Psoas muscle (tissue), 8 donors: Measurements from ENCODE around the gene A3GALT2. TPM values are rescaled to one million over a fixed set of nuclear protein-coding genes. Genes with fewer than 3 reads are reported as not detected.

ENCODE experiments used
- ATAC-seq, 4 donors: fragments of 200-7000 bp; cut with Tn5 transposase; one replicate each; pipeline ENCODE4 v1.9.1; 2020; ENCODE audit warnings: moderate library complexity in 3 of 4, mild to moderate bottlenecking in 2 of 4
- DNase-seq, 2 donors: peaks; one replicate each; pipeline ENCODE4 v3.0.0-alpha.2; 2020
- H3K27ac ChIP-seq: fragments of 200-600 bp; one replicate; pipeline ENCODE4 v1.8.0; 2022
- H3K27me3 ChIP-seq, 3 donors: fragments of 200-600 bp in 1 of 3; one replicate each; pipeline versions ENCODE4 v1.6.1 to v1.8.0; 2013 to 2022; ENCODE audit warnings: low read length in 2 of 3, mild to moderate bottlenecking in 2 of 3, moderate library complexity in 1 of 3; ENCODE audit not compliant: insufficient read depth in 3 of 3
- H3K36me3 ChIP-seq, 2 donors: fragments of 200-600 bp in 1 of 2; one replicate each; pipeline versions ENCODE4 v1.6.1 to v1.8.0; 2013 to 2022; ENCODE audit warnings: low read depth in 1 of 2, mild to moderate bottlenecking in 1 of 2, moderate library complexity in 1 of 2; ENCODE audit not compliant: insufficient read depth in 1 of 2
- H3K4me1 ChIP-seq: fragments of 200-600 bp; one replicate; pipeline ENCODE4 v1.8.0; 2022
- H3K4me3 ChIP-seq: fragments of 200-600 bp; one replicate; pipeline ENCODE4 v1.8.0; 2022; ENCODE audit warnings: mild to moderate bottlenecking
- H3K9me3 ChIP-seq: fragments of 200-600 bp; one replicate; pipeline ENCODE4 v1.8.0; 2022
- CTCF ChIP-seq: fragments of 200-600 bp; IDR thresholded peaks from one replicate; pipeline ENCODE4 v1.8.0; 2022; ENCODE audit warnings: antibody characterized with exemption
- WGBS, 3 donors: extraction: QIAGEN DNeasy Blood & Tissue Kit; methylation state at CpG; one replicate each; pipeline versions ENCODE4 v1.1.6 to v1.1.7; 2013; 5-methylcytosine and 5-hydroxymethylcytosine counted together
- intact Hi-C, 2 donors: fragments of 100-400 bp; cut with DNase I; formaldehyde crosslinking; loops; one replicate each; pipeline versions ENCODE4 v1.11.0 to v1.14.2; 2022
- polyA plus RNA-seq, 3 donors: library from polyadenylated mRNA; stranded (reverse); fragments of 200-250 nt; gene quantifications; one replicate each; pipeline ENCODE4 v1.2.3, GENCODE V29; 2013
- total RNA-seq, 4 donors: library from RNA; stranded (reverse); fragmentation: NEBNext Ultra II Directional in 2 of 4; extraction: Animal tissue kit (Norgen Biotek cat#: 25700) in 2 of 4; gene quantifications; one replicate each; pipeline versions ENCODE4 v1.2.1 to v1.2.4, GENCODE V29; 2021 to 2023
- donor health status: healthy with polysubstance abuse.
- donor health status: DM: no; HTN: no; CAD: no; lungs with moderate emphysema.
- donor health status: Bipolar disorder and iron deficiency.
- donor health status: healthy.
- donor health status: DM: yes; HTN: yes; CAD: no.
- donor health status: DM: no; HTN: no; CAD: no.
- donor health status: DM: no; HTN: no; CAD: no.
- donor health status: DM: yes; HTN: yes; CAD: no.

The A3GALT2 gene
- total and polyA plus RNA-seq, 7 donors, result not detected

- Histone ChIP-seq H3K9me3 (no peaks in the 10 kb centered on the region), H3K27ac (peak overlapping the region; percentile 88), H3K36me3 (peaks cover 3 to 26% of the 10 kb centered on the region in 2 donors), H3K4me1 (peaks cover 28% of the 10 kb centered on the region), H3K27me3 (no peaks in the 10 kb centered on the region), H3K4me3 (peak overlapping the region; percentile 73)
- no peak for TF ChIP-seq CTCF
- intact Hi-C loops, result loop anchor here in 1 of 2 donors (1.0 to 5.0 kb wide), 3 partner anchors 15 to 168 kb away; partner anchors contain the start of gene TRIM62
- DNase-seq, result no peak
- 40 to 59% (median 54%) methylated on average over 6 of the region's 6 CpGs for WGBS, 3 donors
- no peak for ATAC-seq
These were observed 29.8 kb upstream of the A3GALT2 start for GRCh38 chr1:33350611-33351280.

- DNase-seq, result peak; percentile 92 to 95
- Histone ChIP-seq H3K36me3 (peaks cover 4 to 24% of the 10 kb centered on the region in 2 donors), H3K4me1 (peaks cover 35% of the 10 kb centered on the region), H3K9me3 (no peaks in the 10 kb centered on the region), H3K27ac (peak overlapping the region; percentile 98), H3K4me3 (peak overlapping the region; percentile 85), H3K27me3 (no peaks in the 10 kb centered on the region)
- intact Hi-C loops, result loop anchor here in 1 of 2 donors (1.0 to 5.0 kb wide), 3 partner anchors 15 to 168 kb away; partner anchors contain the start of gene TRIM62
- ATAC-seq, result peak; percentile 72 to 81 (median 79)
- WGBS, 3 donors, result 1 to 2% (median 1%) methylated on average over 43 to 104 of the region's 104 CpGs
- TF ChIP-seq CTCF, result no peak
These were observed 29.1 kb upstream of the A3GALT2 start for GRCh38 chr1:33349778-33350610.

GRCh38 chr1:33349081-33349759 is 28.3 kb upstream of the A3GALT2 start:
- DNase-seq (peak; percentile 70 to 82), ATAC-seq (peak; percentile 45 to 59 (median 58))
- WGBS, 3 donors, result 0 to 1% (median 0%) methylated on average over 30 to 78 of the region's 78 CpGs
- no peak for TF ChIP-seq CTCF
- H3K36me3 ChIP-seq, result peaks cover 5 to 24% of the 10 kb centered on the region in 2 donors
- H3K27ac ChIP-seq, result peak overlapping the region; percentile 98
- intact Hi-C loops, result no loop called here
- H3K4me1 ChIP-seq, result peaks cover 43% of the 10 kb centered on the region
- H3K9me3 ChIP-seq, result no peaks in the 10 kb centered on the region
- H3K27me3 ChIP-seq, result no peaks in the 10 kb centered on the region
- H3K4me3 ChIP-seq, result peak overlapping the region; percentile 85

- peak; percentile 41 to 58 for DNase-seq
- H3K36me3 ChIP-seq, result peaks cover 7 to 26% of the 10 kb centered on the region in 2 donors
- 3 to 4% (median 3%) methylated on average over 11 of the region's 11 CpGs for WGBS, 3 donors
- no peaks in the 10 kb centered on the region for H3K27me3 ChIP-seq
- peak overlapping the region; percentile 85 for H3K4me3 ChIP-seq
- peak; percentile 26 to 47 (median 30) for ATAC-seq
- H3K27ac ChIP-seq, result peak overlapping the region; percentile 98
- no peaks in the 10 kb centered on the region for H3K9me3 ChIP-seq
- intact Hi-C loops, result no loop called here
- H3K4me1 ChIP-seq, result peaks cover 48% of the 10 kb centered on the region
- no peak for TF ChIP-seq CTCF
These were observed 27.8 kb upstream of the A3GALT2 start for GRCh38 chr1:33348676-33349080.
